Measurements from ENCODE around the gene CAPNS1. TPM values are rescaled to one million over a fixed set of nuclear protein-coding genes. Genes with fewer than 3 reads are reported as not detected.

Gene CAPNS1
- total RNA-seq, 2 experiments from 2014 or later, result 301 to 307 TPM

- Mint-ChIP-seq H3K4me3 (no peak overlapping the region), H3K9me3 (no peaks in the 10 kb centered on the region)
- CTCF ChIA-PET, result no interaction called here
Measured at GRCh38 chr19:36106441-36106840, 33.4 kb upstream of the CAPNS1 start.

GRCh38 chr19:36106991-36107390, 32.9 kb upstream of the CAPNS1 start:
- intact Hi-C loops (cut with micrococcal nuclease), result no loop called here
- no peak for DNase-seq
- Mint-ChIP-seq H3K4me3 (no peak overlapping the region), H3K9me3 (no peaks in the 10 kb centered on the region), H3K36me3 (ENCODE audit: low read depth) (peaks cover 13% of the 10 kb centered on the region), H3K27ac (no peak overlapping the region), H3K27me3 (ENCODE audit: low read depth) (no peaks in the 10 kb centered on the region), H3K4me1 (ENCODE audit: low read depth) (no peaks in the 10 kb centered on the region)
- CTCF ChIA-PET, result no interaction called here

More at GRCh38 chr19:36106441-36106840, 33.4 kb upstream of the CAPNS1 start:
- DNase-seq, result no peak
- Mint-ChIP-seq H3K27ac (no peak overlapping the region), H3K36me3 (ENCODE audit: low read depth) (peaks cover 13% of the 10 kb centered on the region), H3K27me3 (ENCODE audit: low read depth) (no peaks in the 10 kb centered on the region), H3K4me1 (ENCODE audit: low read depth) (no peaks in the 10 kb centered on the region)
- intact Hi-C loops (cut with micrococcal nuclease), result no loop called here

DNA sequence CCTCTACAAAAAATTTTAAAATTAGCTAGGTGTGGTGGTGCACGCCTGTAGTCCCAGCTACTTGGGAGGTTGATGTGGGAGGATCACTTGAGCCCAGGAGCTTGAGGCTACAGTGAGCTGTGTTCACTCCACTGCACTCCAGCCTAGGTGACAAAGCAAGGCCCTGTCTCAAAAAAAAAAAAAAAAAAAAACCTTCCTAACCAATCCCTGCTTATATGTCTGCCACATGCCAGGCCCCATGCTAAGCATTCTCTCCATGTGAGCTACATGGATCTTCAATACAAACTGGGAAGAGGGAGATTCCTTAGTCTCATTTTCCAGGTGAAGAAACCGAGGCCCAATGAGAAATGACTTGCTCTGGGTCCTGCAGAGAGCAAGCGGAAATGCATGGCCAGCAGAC, 31.2 kb upstream of the CAPNS1 start:
- H3K4me3 Mint-ChIP-seq, result no peak overlapping the region
- peaks cover 17% of the 10 kb centered on the region for H3K36me3 Mint-ChIP-seq (ENCODE audit: low read depth)
- intact Hi-C loops (cut with micrococcal nuclease), result no loop called here
- DNase-seq, result no peak
- CTCF ChIA-PET, result no interaction called here
- no peaks in the 10 kb centered on the region for H3K9me3 Mint-ChIP-seq
- H3K27me3 Mint-ChIP-seq (ENCODE audit: low read depth), result no peaks in the 10 kb centered on the region
- H3K27ac Mint-ChIP-seq, result no peak overlapping the region
- H3K4me1 Mint-ChIP-seq (ENCODE audit: low read depth), result peaks cover 9% of the 10 kb centered on the region

- CTCF ChIA-PET, result interaction anchor here (1.2 kb wide), 1 partner anchor 17 kb away, joined by 3 read pairs; no protein-coding TSS in a partner anchor
- Mint-ChIP-seq H3K4me1 (ENCODE audit: low read depth) (peaks cover 16% of the 10 kb centered on the region), H3K36me3 (ENCODE audit: low read depth) (peaks cover 23% of the 10 kb centered on the region), H3K27me3 (ENCODE audit: low read depth) (no peaks in the 10 kb centered on the region), H3K27ac (no peak within 1 kb of the TSS), H3K4me3 (no peak within 1 kb of the TSS), H3K9me3 (no peaks in the 10 kb centered on the region)
- intact Hi-C loops (cut with micrococcal nuclease), result loop anchor here (10.0 kb wide), 2 partner anchors 396 to 664 kb away; partner anchors contain the start of genes KMT2B and ZNF850
- DNase-seq, result no peak
Measured at GRCh38 chr19:36110487-36111199, 29.2 kb upstream of the CAPNS1 start, which contains the start of gene OVOL3. OVOL3 (plus strand) TSS chr19:36111143; CDS start chr19:36111203, 60 bp downstream.

DNA sequence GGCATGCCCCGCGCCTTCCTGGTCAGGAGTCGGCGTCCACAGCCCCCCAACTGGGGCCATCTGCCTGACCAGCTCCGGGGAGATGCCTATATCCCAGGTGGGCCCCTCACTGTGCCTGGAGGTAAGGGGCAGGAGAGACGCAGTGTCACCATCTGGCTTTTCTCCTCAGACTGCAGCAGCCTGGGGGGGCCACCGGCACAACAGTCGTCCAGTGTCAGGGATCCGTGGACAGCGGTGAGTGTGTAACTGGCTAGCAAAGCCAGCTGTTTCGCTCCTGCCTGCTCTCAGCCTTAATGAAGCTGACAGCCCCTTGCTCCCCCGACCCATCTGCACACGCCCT, 28.7 kb upstream of the CAPNS1 start:
- H3K9me3 Mint-ChIP-seq, result no peaks in the 10 kb centered on the region
- intact Hi-C loops (cut with micrococcal nuclease), result loop anchor here (10.0 kb wide), 2 partner anchors 396 to 664 kb away; partner anchors contain the start of genes KMT2B and ZNF850
- H3K4me1 Mint-ChIP-seq (ENCODE audit: low read depth), result peaks cover 21% of the 10 kb centered on the region
- CTCF ChIA-PET, result interaction anchor here (1.2 kb wide), 1 partner anchor 17 kb away, joined by 3 read pairs; no protein-coding TSS in a partner anchor
- H3K27ac Mint-ChIP-seq, result no peak overlapping the region
- no peak overlapping the region for H3K4me3 Mint-ChIP-seq
- no peaks in the 10 kb centered on the region for H3K27me3 Mint-ChIP-seq (ENCODE audit: low read depth)
- no peak for DNase-seq
- peaks cover 22% of the 10 kb centered on the region for H3K36me3 Mint-ChIP-seq (ENCODE audit: low read depth)

DNA sequence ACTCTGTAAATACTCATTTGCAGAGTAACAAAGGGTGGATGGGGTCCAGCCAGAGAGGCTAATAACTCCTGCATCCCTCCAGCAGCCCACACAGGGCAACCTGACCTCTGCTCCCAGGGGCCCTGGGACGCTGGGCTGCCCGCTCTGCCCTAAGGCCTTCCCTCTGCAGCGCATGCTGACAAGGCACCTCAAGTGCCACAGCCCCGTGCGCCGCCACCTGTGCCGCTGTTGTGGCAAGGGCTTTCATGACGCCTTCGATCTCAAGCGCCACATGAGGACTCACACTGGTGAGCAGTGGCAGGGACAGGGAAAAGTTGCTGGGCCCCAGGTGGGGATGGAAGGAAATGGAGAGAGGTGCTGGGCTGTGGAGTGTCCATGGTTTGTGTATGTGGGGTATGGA, 27.2 kb upstream of the CAPNS1 start:
- H3K9me3 Mint-ChIP-seq, result no peaks in the 10 kb centered on the region
- H3K27ac Mint-ChIP-seq, result no peak overlapping the region
- peaks cover 22% of the 10 kb centered on the region for H3K36me3 Mint-ChIP-seq (ENCODE audit: low read depth)
- intact Hi-C loops (cut with micrococcal nuclease), result loop anchor here (10.0 kb wide), 2 partner anchors 398 to 662 kb away; partner anchors contain the start of genes KMT2B and ZNF850
- peaks cover 30% of the 10 kb centered on the region for H3K4me1 Mint-ChIP-seq (ENCODE audit: low read depth)
- no peaks in the 10 kb centered on the region for H3K27me3 Mint-ChIP-seq (ENCODE audit: low read depth)
- CTCF ChIA-PET, result interaction anchor here (0.6 kb wide), 1 partner anchor 308 kb away, joined by 3 read pairs; no protein-coding TSS in a partner anchor
- DNase-seq, result no peak
- H3K4me3 Mint-ChIP-seq, result peak overlapping the region; percentile 99

DNA sequence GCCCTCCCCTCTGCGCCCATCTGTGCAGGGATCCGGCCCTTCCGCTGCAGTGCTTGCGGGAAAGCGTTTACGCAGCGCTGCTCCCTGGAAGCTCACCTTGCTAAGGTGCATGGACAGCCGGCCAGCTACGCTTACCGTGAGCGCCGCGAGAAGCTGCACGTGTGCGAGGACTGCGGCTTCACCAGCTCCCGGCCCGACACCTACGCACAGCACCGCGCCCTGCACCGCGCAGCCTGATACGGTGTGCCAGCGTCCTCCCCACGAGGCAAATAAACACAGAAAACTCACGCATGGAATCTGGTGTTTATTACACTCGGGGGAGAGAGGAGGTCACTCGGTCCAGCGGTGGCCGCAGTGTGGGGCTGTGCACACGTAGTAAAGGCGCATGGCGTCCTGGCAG, 26.4 kb upstream of the CAPNS1 start:
- peaks cover 20% of the 10 kb centered on the region for H3K36me3 Mint-ChIP-seq (ENCODE audit: low read depth)
- DNase-seq, result no peak
- CTCF ChIA-PET, result interaction anchor here (0.6 to 1.2 kb wide), 3 partner anchors 14 to 308 kb away, joined by 3 read pairs; no protein-coding TSS in a partner anchor
- H3K27ac Mint-ChIP-seq, result peak overlapping the region; percentile 70
- peak overlapping the region; percentile 99 for H3K4me3 Mint-ChIP-seq
- H3K4me1 Mint-ChIP-seq (ENCODE audit: low read depth), result peaks cover 30% of the 10 kb centered on the region
- H3K9me3 Mint-ChIP-seq, result no peaks in the 10 kb centered on the region
- intact Hi-C loops (cut with micrococcal nuclease), result loop anchor here (10.0 kb wide), 2 partner anchors 399 to 661 kb away; partner anchors contain the start of genes KMT2B and ZNF850
- H3K27me3 Mint-ChIP-seq (ENCODE audit: low read depth), result no peaks in the 10 kb centered on the region

- peak; percentile 45 for DNase-seq
- no peaks in the 10 kb centered on the region for H3K27me3 Mint-ChIP-seq (ENCODE audit: low read depth)
- H3K9me3 Mint-ChIP-seq, result no peaks in the 10 kb centered on the region
- intact Hi-C loops (cut with micrococcal nuclease), result loop anchor here (2.0 to 10.0 kb wide), 4 partner anchors 119 to 661 kb away; partner anchors contain the start of genes KMT2B, SDHAF1 and ZNF850
- peak overlapping the region; percentile 99 for H3K4me3 Mint-ChIP-seq
- peaks cover 20% of the 10 kb centered on the region for H3K36me3 Mint-ChIP-seq (ENCODE audit: low read depth)
- peak overlapping the region; percentile 91 for H3K27ac Mint-ChIP-seq
- H3K4me1 Mint-ChIP-seq (ENCODE audit: low read depth), result peaks cover 30% of the 10 kb centered on the region
- CTCF ChIA-PET, result interaction anchor here (0.6 to 1.2 kb wide), 2 partner anchors 13 to 219 kb away, joined by 3 read pairs; no protein-coding TSS in a partner anchor
Measured at GRCh38 chr19:36113894-36114720, 25.8 kb upstream of the CAPNS1 start.

DNA sequence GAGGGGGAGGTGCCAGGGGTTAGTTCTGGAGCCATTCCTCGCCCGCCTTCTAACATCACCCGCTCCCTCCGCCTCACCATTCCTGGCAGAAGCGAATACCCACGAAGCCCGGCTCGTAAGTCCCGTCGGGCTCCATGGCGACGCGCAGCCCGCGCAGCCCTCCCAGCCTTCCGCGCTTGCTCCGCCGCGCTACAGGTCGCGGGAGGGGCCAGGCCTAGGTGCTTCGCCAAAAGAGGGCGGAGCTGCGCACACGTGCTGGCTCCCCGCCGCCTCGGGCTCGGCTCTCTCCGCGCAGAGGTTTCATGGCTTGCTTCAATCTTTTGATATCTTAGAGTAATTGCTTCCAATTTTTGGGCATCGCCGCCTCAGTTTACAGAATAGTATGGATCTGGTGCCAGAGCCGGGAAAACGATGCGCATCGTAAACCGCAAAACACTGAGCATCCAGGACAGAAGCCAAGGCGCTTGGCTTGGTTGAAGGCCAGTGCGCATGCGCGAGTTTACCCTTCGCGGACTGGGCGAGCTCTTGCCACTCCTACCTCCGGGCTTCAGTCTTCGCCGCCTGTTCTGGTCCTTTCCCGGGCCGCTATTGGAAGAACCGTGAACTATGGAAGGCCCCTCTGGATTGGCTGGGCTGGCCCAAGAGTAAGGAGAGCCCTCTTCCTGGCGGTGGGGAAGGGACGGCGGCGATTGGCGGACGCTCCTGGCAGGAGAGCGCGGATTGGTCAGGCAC, 25.0 kb upstream of the CAPNS1 start, which contains the start of gene POLR2I:
Gene POLR2I (minus strand): TSS at position 155 of the 732 bp plus-strand sequence. CDS start 19 bp downstream, at position 136.
- peak; percentile 99 for DNase-seq
- no peaks in the 10 kb centered on the region for H3K9me3 Mint-ChIP-seq
- peak within 1 kb of the TSS; percentile 91 for H3K27ac Mint-ChIP-seq
- peaks cover 30% of the 10 kb centered on the region for H3K4me1 Mint-ChIP-seq (ENCODE audit: low read depth)
- CTCF ChIA-PET, result interaction anchor here (0.9 kb wide), 1 partner anchor 13 kb away, joined by 5 read pairs; no protein-coding TSS in a partner anchor
- peak within 1 kb of the TSS; percentile 99 for H3K4me3 Mint-ChIP-seq
- intact Hi-C loops (cut with micrococcal nuclease), result loop anchor here (1.0 to 10.0 kb wide), 11 partner anchors 13 to 660 kb away; partner anchors contain the start of genes ALKBH6, CAPNS1, KMT2B and LIN37
- H3K36me3 Mint-ChIP-seq (ENCODE audit: low read depth), result peaks cover 22% of the 10 kb centered on the region
- H3K27me3 Mint-ChIP-seq (ENCODE audit: low read depth), result no peaks in the 10 kb centered on the region

- CTCF ChIA-PET, result interaction anchor here (0.9 kb wide), 1 partner anchor 12 kb away, joined by 5 read pairs; no protein-coding TSS in a partner anchor
- Mint-ChIP-seq H3K4me3 (peak within 1 kb of the TSS; percentile 99), H3K27ac (peak within 1 kb of the TSS; percentile 91), H3K36me3 (ENCODE audit: low read depth) (peaks cover 27% of the 10 kb centered on the region), H3K9me3 (no peaks in the 10 kb centered on the region), H3K4me1 (ENCODE audit: low read depth) (peaks cover 33% of the 10 kb centered on the region), H3K27me3 (ENCODE audit: low read depth) (no peaks in the 10 kb centered on the region)
- intact Hi-C loops (cut with micrococcal nuclease), result loop anchor here (1.0 to 10.0 kb wide), 11 partner anchors 13 to 659 kb away; partner anchors contain the start of genes ALKBH6, CAPNS1, KMT2B and LIN37
- DNase-seq, result peak; percentile 91
Measured at GRCh38 chr19:36115453-36116343, 24.2 kb upstream of the CAPNS1 start, which contains the start of gene TBCB. TBCB (plus strand) TSS chr19:36115468; CDS start chr19:36115561, 93 bp downstream.

Measured in activated naive CD4-positive, alpha-beta T cell treated with anti-CD3 and anti-CD28 coated beads for 36 hours (primary cell).